HEK293 (cell line): ENCODE data around the gene RGSL1.

Experiments used
- CTCF ChIP-seq: fragments of 450-650 bp; formaldehyde crosslinking; IDR thresholded peaks from 2 replicates; pipeline ENCODE4 v1.5.1; 2016; ENCODE audit warnings: missing biosample characterization, missing genetic modification characterization
- MZF1 ChIP-seq: fragments of 450-650 bp; formaldehyde crosslinking; IDR thresholded peaks from 2 replicates; pipeline ENCODE4 v1.5.1; 2017; ENCODE audit warnings: missing biosample characterization, missing genetic modification characterization, borderline replicate concordance
- SP2 ChIP-seq: fragments of 450-650 bp; formaldehyde crosslinking; IDR thresholded peaks from 2 replicates; pipeline ENCODE4 v1.5.1; 2016; ENCODE audit warnings: missing biosample characterization, missing genetic modification characterization
- ZFP37 ChIP-seq: fragments of 450-650 bp; formaldehyde crosslinking; IDR thresholded peaks from 2 replicates; pipeline ENCODE4 v1.5.1; 2016; ENCODE audit warnings: missing biosample characterization, missing genetic modification characterization
- ZNF146 ChIP-seq: fragments of 450-650 bp; formaldehyde crosslinking; IDR thresholded peaks from 2 replicates; pipeline ENCODE4 v1.5.1; 2016; ENCODE audit warnings: missing biosample characterization, missing genetic modification characterization
- ZNF274 ChIP-seq, 2 experiments: fragments of 200-500 bp in 1 of 2; fragments of 450-650 bp in 1 of 2; sonication (Bioruptor generic) in 1 of 2; formaldehyde crosslinking in 1 of 2; IDR thresholded peaks; 2 replicates each; pipeline versions ENCODE4 v1.5.1 to v1.6.1; 2014 to 2016; ENCODE audit warnings: borderline replicate concordance in 1 of 2, inconsistent platforms in 1 of 2, low read length in 1 of 2, missing biosample characterization in 1 of 2, missing genetic modification characterization in 1 of 2
- ZNF433 ChIP-seq: fragments of 450-650 bp; formaldehyde crosslinking; IDR thresholded peaks from 2 replicates; pipeline ENCODE4 v1.5.1; 2016; ENCODE audit warnings: missing biosample characterization, missing genetic modification characterization, low read depth
- ZNF623 ChIP-seq: fragments of 450-650 bp; formaldehyde crosslinking; IDR thresholded peaks from 2 replicates; pipeline ENCODE4 v1.5.1; 2016; ENCODE audit warnings: missing biosample characterization, missing genetic modification characterization

- TF ChIP-seq SP2 (no peak), ZFP37 (tag by site-specific recombination) (no peak), CTCF (tag by site-specific recombination) (no peak), ZNF146 (no peak), ZNF623 (tag by site-specific recombination) (no peak), ZNF274 (IDR thresholded peaks at IDR 0.05; ENCODE audit: low read length) (no peak), ZNF274 (tag by site-specific recombination; IDR thresholded peaks at IDR 0.05; ENCODE audit: borderline replicate concordance) (no peak), ZNF433 (tag by site-specific recombination) (no peak), MZF1 (tag by site-specific recombination) (no peak)
These were observed 2.3 kb upstream of the RGSL1 start for GRCh38 chr1:182447660-182448059.
